ENCODE measurements around the gene GUCA2B.

DNA sequence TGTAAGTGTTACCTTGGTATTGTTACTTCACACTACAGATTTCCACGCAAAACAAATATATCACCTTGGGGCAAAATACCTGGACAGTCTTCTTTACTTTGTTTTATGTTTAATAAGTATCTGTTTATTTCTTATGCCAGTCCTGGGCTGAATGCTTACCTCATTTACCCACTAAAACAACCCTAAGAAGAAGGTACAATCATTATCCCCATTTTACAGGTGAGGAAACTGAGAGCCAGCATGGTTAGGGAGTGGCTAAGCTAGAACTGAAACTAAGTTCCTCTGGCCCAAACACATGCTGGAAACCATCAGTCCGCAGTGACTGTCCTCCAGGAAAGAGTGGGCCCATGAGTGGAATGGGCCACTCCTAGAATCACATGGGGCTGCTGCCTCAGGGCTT lies 13.0 kb upstream of the GUCA2B start:
- TF ChIP-seq GATA2 (IDR thresholded peaks at IDR 0.05; ENCODE audit: low read depth, low read length) (no peak), GATA3 (IDR thresholded peaks at IDR 0.05; ENCODE audit: low read depth, low read length) (no peak)
